Body of pancreas (tissue), 4 donors: ENCODE measurements around the gene FLII. TPM values are rescaled to one million over a fixed set of nuclear protein-coding genes. Genes with fewer than 3 reads are reported as not detected.

Experiments used
- ATAC-seq: fragments of 150-250 bp; one replicate; pipeline ENCODE4 v1.9.1; 2016
- DNase-seq, 4 donors: peaks; one replicate each; pipeline ENCODE4 v3.0.0-alpha.2; 2019
- H3K27ac ChIP-seq, 4 donors: fragments of 200-600 bp; sonication (generic); 1 replicate in 3 of 4; 2 replicates in 1 of 4; pipeline versions ENCODE4 v1.5.1 to v1.6.1; 2016 to 2019; ENCODE audit warnings: mild to moderate bottlenecking in 1 of 4, mixed read lengths in 1 of 4, moderate library complexity in 1 of 4
- H3K27me3 ChIP-seq, 2 donors: fragments of 200-600 bp; sonication (generic); one replicate each; pipeline ENCODE4 v1.6.0; 2016; ENCODE audit warnings: mild to moderate bottlenecking in 1 of 2
- H3K36me3 ChIP-seq, 2 donors: fragments of 200-600 bp; sonication (generic); replicated peaks in 1 of 2; 2 replicates each; pipeline ENCODE4 v1.5.1; 2016; ENCODE audit warnings: low read depth in 2 of 2; ENCODE audit not compliant: insufficient read depth in 1 of 2
- H3K4me1 ChIP-seq: fragments of 200-600 bp; sonication (generic); one replicate; pipeline ENCODE4 v1.6.0; 2016
- H3K4me3 ChIP-seq, 2 donors: fragments of 200-600 bp; sonication (generic); 1 replicate in 1 of 2; 2 replicates in 1 of 2; pipeline ENCODE4 v1.5.1; 2016 to 2019
- H3K9me3 ChIP-seq, 3 donors: fragments of 200-600 bp; sonication (generic); 1 replicate in 2 of 3; 2 replicates in 1 of 3; pipeline ENCODE4 v1.5.1; 2016
- POLR2A ChIP-seq, 3 donors: fragments of 450-650 bp; IDR thresholded peaks; one replicate each; pipeline ENCODE4 v1.6.1; 2016; ENCODE audit warnings: antibody characterized with exemption in 3 of 3, mild to moderate bottlenecking in 2 of 3
- WGBS, 2 donors: methylation state at CpG; one replicate each; pipeline ENCODE4 v1.1.5; 2017; 5-methylcytosine and 5-hydroxymethylcytosine counted together
- intact Hi-C: fragments of 100-400 bp; cut with DNase I; formaldehyde crosslinking; loops from one replicate; pipeline ENCODE4 v1.15.1; 2023
- total RNA-seq, 2 donors: library from RNA; depleted of rRNA; stranded (reverse); fragments of >200 nt; gene quantifications; one replicate each; pipeline ENCODE4 v1.1.0, GENCODE V29; 2016
- TF ChIP-seq, protein P1 (sequence below), 7 experiments: fragments of 450-650 bp in 4 of 7; fragments of 200-600 bp in 3 of 7; sonication (generic) in 3 of 7; IDR thresholded peaks; one replicate each; pipeline ENCODE4 v1.5.1; 2016 to 2019; ENCODE audit warnings: antibody characterized with exemption in 7 of 7

Gene FLII
- total RNA-seq, 2 donors from 2014 or later, result 154 to 173 TPM

DNA sequence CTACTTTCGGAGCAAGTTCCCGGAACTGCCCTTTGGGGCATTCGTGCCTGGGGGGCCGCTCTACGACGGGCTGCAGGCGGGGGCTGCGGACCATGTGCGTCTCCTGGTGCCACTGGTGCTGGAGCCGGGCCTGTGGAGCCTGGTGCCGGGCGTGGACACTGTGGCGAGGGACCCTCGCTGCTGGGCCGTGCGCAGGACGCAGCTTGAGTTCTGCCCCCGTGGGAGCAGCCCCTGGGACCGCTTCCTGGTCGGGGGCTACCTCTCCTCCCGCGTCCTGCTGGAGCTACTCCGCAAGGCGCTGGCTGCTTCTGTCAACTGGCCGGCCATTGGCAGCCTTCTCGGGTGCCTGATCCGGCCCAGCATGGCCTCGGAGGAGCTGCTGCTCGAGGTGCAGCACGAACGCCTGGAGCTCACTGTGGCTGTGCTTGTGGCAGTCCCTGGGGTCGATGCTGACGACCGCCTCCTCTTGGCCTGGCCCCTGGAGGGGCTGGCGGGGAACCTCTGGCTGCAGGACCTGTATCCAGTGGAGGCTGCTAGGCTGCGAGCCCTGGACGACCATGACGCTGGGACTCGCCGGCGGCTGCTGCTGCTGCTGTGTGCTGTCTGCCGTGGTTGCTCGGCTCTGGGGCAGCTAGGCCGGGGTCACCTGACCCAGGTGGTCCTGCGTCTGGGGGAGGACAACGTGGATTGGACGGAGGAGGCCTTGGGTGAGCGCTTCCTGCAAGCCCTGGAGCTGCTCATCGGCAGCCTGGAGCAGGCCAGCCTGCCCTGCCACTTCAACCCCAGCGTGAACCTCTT lies 5.5 kb upstream of the FLII start:
- no peak for TF ChIP-seq POLR2A (IDR thresholded peaks at IDR 0.05)
- TF ChIP-seq, protein P1, sequence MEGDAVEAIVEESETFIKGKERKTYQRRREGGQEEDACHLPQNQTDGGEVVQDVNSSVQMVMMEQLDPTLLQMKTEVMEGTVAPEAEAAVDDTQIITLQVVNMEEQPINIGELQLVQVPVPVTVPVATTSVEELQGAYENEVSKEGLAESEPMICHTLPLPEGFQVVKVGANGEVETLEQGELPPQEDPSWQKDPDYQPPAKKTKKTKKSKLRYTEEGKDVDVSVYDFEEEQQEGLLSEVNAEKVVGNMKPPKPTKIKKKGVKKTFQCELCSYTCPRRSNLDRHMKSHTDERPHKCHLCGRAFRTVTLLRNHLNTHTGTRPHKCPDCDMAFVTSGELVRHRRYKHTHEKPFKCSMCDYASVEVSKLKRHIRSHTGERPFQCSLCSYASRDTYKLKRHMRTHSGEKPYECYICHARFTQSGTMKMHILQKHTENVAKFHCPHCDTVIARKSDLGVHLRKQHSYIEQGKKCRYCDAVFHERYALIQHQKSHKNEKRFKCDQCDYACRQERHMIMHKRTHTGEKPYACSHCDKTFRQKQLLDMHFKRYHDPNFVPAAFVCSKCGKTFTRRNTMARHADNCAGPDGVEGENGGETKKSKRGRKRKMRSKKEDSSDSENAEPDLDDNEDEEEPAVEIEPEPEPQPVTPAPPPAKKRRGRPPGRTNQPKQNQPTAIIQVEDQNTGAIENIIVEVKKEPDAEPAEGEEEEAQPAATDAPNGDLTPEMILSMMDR (IDR thresholded peaks at IDR 0.05), result no peak
- no peak overlapping the region for H3K4me3 ChIP-seq
- DNase-seq, result no peak
- ATAC-seq, result no peak
- no peak overlapping the region for H3K27ac ChIP-seq
- H3K4me1 ChIP-seq, result peaks cover 29% of the 10 kb centered on the region
- H3K9me3 ChIP-seq, result no peaks in the 10 kb centered on the region
- H3K36me3 ChIP-seq, result peaks cover 10% of the 10 kb centered on the region in 2 donors
- intact Hi-C loops, result no loop called here
- no peaks in the 10 kb centered on the region for H3K27me3 ChIP-seq
- WGBS, 2 donors, result 80 to 93% methylated on average over 1 to 47 of the region's 50 CpGs

DNA sequence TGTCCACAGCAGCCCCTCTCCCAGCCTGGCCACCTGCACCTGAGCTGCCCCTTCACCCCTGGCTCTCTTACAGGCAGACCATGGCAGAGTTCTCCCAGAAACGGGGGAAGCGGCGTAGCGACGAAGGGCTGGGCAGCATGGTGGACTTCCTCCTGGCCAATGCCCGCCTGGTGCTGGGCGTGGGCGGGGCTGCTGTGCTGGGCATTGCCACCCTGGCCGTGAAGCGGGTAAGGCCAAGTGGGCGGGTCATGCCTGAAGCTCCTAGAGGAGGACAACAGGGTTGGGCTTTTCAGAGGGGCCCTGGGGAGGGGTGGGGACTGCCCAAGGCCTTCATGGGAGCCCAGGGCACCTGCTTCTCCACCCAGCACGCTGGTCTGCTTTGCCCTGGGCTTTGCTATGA lies 4.1 kb upstream of the FLII start:
- no peak overlapping the region for H3K4me3 ChIP-seq
- TF ChIP-seq POLR2A (IDR thresholded peaks at IDR 0.05), result no peak
- TF ChIP-seq, protein P1 (IDR thresholded peaks at IDR 0.05), result no peak
- H3K27ac ChIP-seq, result peak overlapping the region; percentile 91 to 98 (median 94)
- no peaks in the 10 kb centered on the region for H3K27me3 ChIP-seq
- H3K9me3 ChIP-seq, result no peaks in the 10 kb centered on the region
- peaks cover 10% of the 10 kb centered on the region in 2 donors for H3K36me3 ChIP-seq
- peak; percentile 71 to 89 (median 84) for DNase-seq
- peaks cover 34% of the 10 kb centered on the region for H3K4me1 ChIP-seq
- intact Hi-C loops, result no loop called here
- WGBS, 2 donors, result 44 to 50% methylated on average over 12 of the region's 12 CpGs
- no peak for ATAC-seq

DNA sequence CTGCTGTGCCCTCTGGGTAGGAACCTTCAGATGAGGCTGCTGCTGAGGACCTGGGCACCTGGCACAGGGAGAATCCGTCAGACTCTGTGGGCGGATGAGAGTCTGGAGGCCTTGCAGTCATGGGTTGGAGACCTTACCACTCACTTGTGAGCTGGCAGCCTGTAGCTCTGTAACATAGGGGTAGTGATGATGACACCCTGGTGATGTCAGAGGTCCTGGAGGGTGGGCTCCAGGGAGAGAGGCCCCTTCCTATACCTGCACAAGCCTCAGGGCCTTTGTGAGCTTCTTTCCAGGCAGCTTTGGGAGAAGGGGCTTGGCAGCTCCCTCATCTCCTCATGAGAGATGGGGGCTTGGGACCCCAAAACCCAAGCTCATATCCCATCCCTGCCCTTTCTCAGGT lies 3.6 kb upstream of the FLII start:
- ATAC-seq (no peak), DNase-seq (no peak)
- TF ChIP-seq POLR2A (IDR thresholded peaks at IDR 0.05), result no peak
- TF ChIP-seq, protein P1 (IDR thresholded peaks at IDR 0.05), result no peak
- H3K27me3 ChIP-seq, result no peaks in the 10 kb centered on the region
- peaks cover 39% of the 10 kb centered on the region for H3K4me1 ChIP-seq
- H3K4me3 ChIP-seq, result no peak overlapping the region
- H3K36me3 ChIP-seq, result peaks cover 10% of the 10 kb centered on the region in 2 donors
- no peaks in the 10 kb centered on the region for H3K9me3 ChIP-seq
- peak overlapping the region; percentile 91 to 98 (median 94) for H3K27ac ChIP-seq
- 65% methylated on average over 2 of the region's 2 CpGs; no CpG with 5 or more reads in 1 of the 2 donors for WGBS, 2 donors
- intact Hi-C loops, result no loop called here

DNA sequence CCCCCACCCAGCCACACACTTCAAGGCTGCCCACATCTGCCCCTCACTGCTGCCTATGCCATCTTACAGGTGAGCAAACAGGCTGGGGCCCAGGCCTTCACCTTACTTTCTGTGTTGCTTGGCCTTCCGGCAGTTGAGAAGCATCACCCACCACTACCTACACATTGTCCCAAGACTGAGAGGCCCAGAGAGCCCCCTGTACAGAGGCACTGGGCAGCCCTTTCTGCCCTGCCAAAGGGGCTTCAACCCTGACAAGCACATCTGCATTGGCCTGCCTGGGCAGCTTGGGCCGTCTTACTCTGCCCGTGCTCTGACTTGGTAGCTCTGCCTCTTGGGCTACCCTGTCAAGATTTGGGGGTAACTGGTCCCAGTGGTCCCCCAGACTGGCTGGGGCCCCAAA lies 3.1 kb upstream of the FLII start:
- H3K4me1 ChIP-seq, result peaks cover 43% of the 10 kb centered on the region
- no peaks in the 10 kb centered on the region for H3K27me3 ChIP-seq
- intact Hi-C loops, result no loop called here
- H3K4me3 ChIP-seq, result no peak overlapping the region
- H3K36me3 ChIP-seq, result peaks cover 10% of the 10 kb centered on the region in 2 donors
- WGBS, 2 donors, result 63 to 73% methylated on average over 3 of the region's 3 CpGs
- ATAC-seq (no peak), DNase-seq (no peak)
- H3K27ac ChIP-seq, result peak overlapping the region; percentile 91 to 98 (median 94)
- no peaks in the 10 kb centered on the region for H3K9me3 ChIP-seq
- TF ChIP-seq, protein P1 (IDR thresholded peaks at IDR 0.05), result no peak
- TF ChIP-seq POLR2A (IDR thresholded peaks at IDR 0.05), result no peak

DNA sequence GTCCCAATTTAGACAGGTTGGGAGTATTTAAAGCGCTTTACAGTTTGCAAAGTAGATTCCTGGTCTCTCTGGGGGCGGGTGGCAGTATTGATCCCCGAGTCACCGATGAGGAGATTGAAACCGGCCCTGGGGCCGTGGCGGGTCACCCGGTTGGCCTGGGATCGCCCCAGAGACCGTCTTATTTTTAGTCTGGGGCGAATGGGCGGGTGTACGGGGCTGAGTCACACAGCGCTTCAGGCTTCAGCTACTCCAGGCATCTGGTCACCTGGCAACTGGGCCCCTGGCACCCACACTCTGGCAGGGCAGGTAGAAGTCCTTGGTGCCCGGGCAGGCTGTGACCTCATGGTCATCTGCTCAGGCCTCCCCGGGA lies 2.6 kb upstream of the FLII start:
- H3K4me1 ChIP-seq, result peaks cover 48% of the 10 kb centered on the region
- WGBS, 2 donors, result 0 to 4% methylated on average over 13 to 16 of the region's 16 CpGs
- DNase-seq (peak; percentile 86 to 96 (median 92)), ATAC-seq (peak; percentile 60)
- intact Hi-C loops, result no loop called here
- H3K27me3 ChIP-seq, result no peaks in the 10 kb centered on the region
- H3K36me3 ChIP-seq, result peaks cover 10% of the 10 kb centered on the region in 2 donors
- TF ChIP-seq POLR2A (IDR thresholded peaks at IDR 0.05), result peak in 2 of 3 donors; percentile 12 to 17
- TF ChIP-seq, protein P1 (IDR thresholded peaks at IDR 0.05), result no peak
- H3K4me3 ChIP-seq, result peak overlapping the region; percentile 44 to 57
- H3K27ac ChIP-seq, result peak overlapping the region; percentile 91 to 98 (median 94)
- no peaks in the 10 kb centered on the region for H3K9me3 ChIP-seq
